ENCODE results near the gene COMMD8. TPM values are rescaled to one million over a fixed set of nuclear protein-coding genes. Genes with fewer than 3 reads are reported as not detected.

COMMD8 gene
- polyA plus RNA-seq, 1 donor (not counting 4 experiments of a cell fraction or from before 2014, with no cell fraction given), result 38.6 TPM

DNA sequence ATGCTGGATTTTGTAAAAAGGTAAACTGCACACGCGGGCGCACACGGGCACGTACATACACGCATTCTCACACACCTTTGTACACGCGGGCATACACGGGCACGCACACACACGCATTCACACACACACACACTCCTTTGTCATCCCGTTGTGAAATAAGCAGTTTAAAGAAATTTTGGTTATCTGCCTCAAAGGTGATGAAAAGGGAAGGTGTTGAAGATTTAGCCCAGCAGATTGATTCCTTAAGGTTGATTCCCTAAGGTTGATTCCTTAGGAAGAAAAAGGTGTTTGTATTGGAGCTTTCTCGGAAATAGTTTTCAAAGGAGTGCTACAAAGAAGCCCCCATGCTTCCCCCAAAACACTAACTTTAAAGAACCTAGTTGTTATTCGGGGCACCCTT lies 22.3 kb upstream of the COMMD8 start:
- Histone ChIP-seq H3K27me3 (ENCODE audit: control insufficient read depth, extremely low read depth, insufficient read depth, low read length) (no peaks in the 10 kb centered on the region), H3K4me1 (ENCODE audit: control insufficient read depth, extremely low read depth, insufficient read depth, low read length) (peaks cover 40% of the 10 kb centered on the region), H3K4me2 (ENCODE audit: control insufficient read depth, extremely low read depth, insufficient read depth, low read depth, low read length) (peak overlapping the region; percentile 91), H3K9me3 (ENCODE audit: control insufficient read depth, low read depth, low read length) (no peaks in the 10 kb centered on the region), H3K9ac (ENCODE audit: control insufficient read depth, extremely low read depth, insufficient read depth, low read length) (peak overlapping the region; percentile 94), H3K36me3 (ENCODE audit: control insufficient read depth in 2 of 2, extremely low read depth in 1 of 2, insufficient read depth in 2 of 2, low read length in 2 of 2) (no peaks in the 10 kb centered on the region), H3K27ac (ENCODE audit: control insufficient read depth, insufficient read depth, low read length) (peak overlapping the region; percentile 98), H3K79me2 (ENCODE audit: control insufficient read depth, insufficient read depth, low read length) (peaks cover 40% of the 10 kb centered on the region), H3K9me1 (ENCODE audit: control insufficient read depth, extremely low read depth, insufficient read depth, low read length) (no peaks in the 10 kb centered on the region), H3K4me3 (ENCODE audit: control insufficient read depth in 2 of 3, extremely low read depth in 1 of 3, insufficient read depth in 2 of 3, low read depth in 1 of 3, low read length in 3 of 3) (peak overlapping the region; percentile 51 to 92 (median 62)), H4K20me1 (ENCODE audit: control insufficient read depth, extremely low read depth, insufficient read depth, low read length) (no peaks in the 10 kb centered on the region), H2AFZ (ENCODE audit: control insufficient read depth, low read length) (peak overlapping the region; percentile 88)
- TF ChIP-seq EZH2 (IDR thresholded peaks at IDR 0.05; ENCODE audit: low read length), result no peak
- TF ChIP-seq, protein P1, sequence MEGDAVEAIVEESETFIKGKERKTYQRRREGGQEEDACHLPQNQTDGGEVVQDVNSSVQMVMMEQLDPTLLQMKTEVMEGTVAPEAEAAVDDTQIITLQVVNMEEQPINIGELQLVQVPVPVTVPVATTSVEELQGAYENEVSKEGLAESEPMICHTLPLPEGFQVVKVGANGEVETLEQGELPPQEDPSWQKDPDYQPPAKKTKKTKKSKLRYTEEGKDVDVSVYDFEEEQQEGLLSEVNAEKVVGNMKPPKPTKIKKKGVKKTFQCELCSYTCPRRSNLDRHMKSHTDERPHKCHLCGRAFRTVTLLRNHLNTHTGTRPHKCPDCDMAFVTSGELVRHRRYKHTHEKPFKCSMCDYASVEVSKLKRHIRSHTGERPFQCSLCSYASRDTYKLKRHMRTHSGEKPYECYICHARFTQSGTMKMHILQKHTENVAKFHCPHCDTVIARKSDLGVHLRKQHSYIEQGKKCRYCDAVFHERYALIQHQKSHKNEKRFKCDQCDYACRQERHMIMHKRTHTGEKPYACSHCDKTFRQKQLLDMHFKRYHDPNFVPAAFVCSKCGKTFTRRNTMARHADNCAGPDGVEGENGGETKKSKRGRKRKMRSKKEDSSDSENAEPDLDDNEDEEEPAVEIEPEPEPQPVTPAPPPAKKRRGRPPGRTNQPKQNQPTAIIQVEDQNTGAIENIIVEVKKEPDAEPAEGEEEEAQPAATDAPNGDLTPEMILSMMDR (optimal IDR thresholded peaks at IDR 0.05 in 1 of 3, IDR thresholded peaks at IDR 0.05 in 1 of 3, conservative IDR thresholded peaks at IDR 0.05 in 1 of 3; ENCODE audit: extremely low read depth in 1 of 3, insufficient read depth in 2 of 3, low read length in 3 of 3), result no peak
- FAIRE-seq, result no peak
- dilution Hi-C loops (cut with MboI; ENCODE audit: extremely low pct_ligation_motif_present, low sequenced_read_pairs), result no loop called here
- DNase-seq (ENCODE audit: low read depth, low spot score), result no peak

DNA sequence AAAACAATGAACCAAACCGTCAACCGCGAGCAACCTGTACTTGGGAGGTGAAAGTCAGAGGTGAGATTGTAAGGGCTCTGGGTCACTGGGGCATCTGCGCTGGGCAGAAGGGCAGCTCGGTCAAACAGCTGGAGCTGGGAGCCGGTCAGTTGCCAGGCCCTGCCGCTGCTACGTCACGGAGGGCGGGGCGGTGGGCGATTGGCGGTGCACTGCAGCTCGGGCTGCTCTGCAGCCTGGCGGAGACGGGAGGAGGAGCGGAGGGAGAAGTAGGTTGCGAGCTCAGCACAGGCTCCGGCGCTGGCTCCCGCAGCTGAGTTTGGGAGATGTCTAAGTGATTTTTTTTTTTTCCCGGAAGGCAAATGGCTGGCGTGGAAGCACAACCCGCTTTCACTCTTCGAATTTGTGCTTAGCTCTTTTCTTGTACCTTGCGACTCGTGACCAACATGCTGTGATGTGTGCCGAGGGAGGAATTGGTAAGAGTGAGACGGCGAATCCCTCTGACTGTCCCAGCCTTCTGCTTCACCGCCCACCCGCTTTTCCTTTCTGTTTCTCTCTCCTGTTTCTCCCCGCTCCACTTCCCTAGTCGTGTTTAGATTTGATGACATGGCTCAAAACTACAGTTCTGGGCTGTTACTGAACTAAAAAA lies 21.7 kb upstream of the COMMD8 start, which contains the start of gene ATP10D:
Gene ATP10D (plus strand): TSS at position 229 of the 646 bp plus-strand sequence. CDS start 27,266 bp downstream, outside the sequence.
- Histone ChIP-seq H3K27ac (ENCODE audit: control insufficient read depth, insufficient read depth, low read length) (peak within 1 kb of the TSS; percentile 98), H4K20me1 (ENCODE audit: control insufficient read depth, extremely low read depth, insufficient read depth, low read length) (no peaks in the 10 kb centered on the region), H3K9me1 (ENCODE audit: control insufficient read depth, extremely low read depth, insufficient read depth, low read length) (no peaks in the 10 kb centered on the region), H3K79me2 (ENCODE audit: control insufficient read depth, insufficient read depth, low read length) (peaks cover 34% of the 10 kb centered on the region), H2AFZ (ENCODE audit: control insufficient read depth, low read length) (peak within 1 kb of the TSS; percentile 88), H3K9me3 (ENCODE audit: control insufficient read depth, low read depth, low read length) (no peaks in the 10 kb centered on the region), H3K36me3 (ENCODE audit: control insufficient read depth in 2 of 2, extremely low read depth in 1 of 2, insufficient read depth in 2 of 2, low read length in 2 of 2) (no peaks in the 10 kb centered on the region), H3K4me3 (ENCODE audit: control insufficient read depth in 2 of 3, extremely low read depth in 1 of 3, insufficient read depth in 2 of 3, low read depth in 1 of 3, low read length in 3 of 3) (peak within 1 kb of the TSS; percentile 51 to 92 (median 62)), H3K4me2 (ENCODE audit: control insufficient read depth, extremely low read depth, insufficient read depth, low read depth, low read length) (peak within 1 kb of the TSS; percentile 91), H3K4me1 (ENCODE audit: control insufficient read depth, extremely low read depth, insufficient read depth, low read length) (peaks cover 35% of the 10 kb centered on the region), H3K9ac (ENCODE audit: control insufficient read depth, extremely low read depth, insufficient read depth, low read length) (peak within 1 kb of the TSS; percentile 94), H3K27me3 (ENCODE audit: control insufficient read depth, extremely low read depth, insufficient read depth, low read length) (no peaks in the 10 kb centered on the region)
- dilution Hi-C loops (cut with MboI; ENCODE audit: extremely low pct_ligation_motif_present, low sequenced_read_pairs), result no loop called here
- DNase-seq (ENCODE audit: low read depth, low spot score) (no peak), FAIRE-seq (peak; percentile 79)
- TF ChIP-seq, protein P1 (optimal IDR thresholded peaks at IDR 0.05 in 1 of 3, IDR thresholded peaks at IDR 0.05 in 1 of 3, conservative IDR thresholded peaks at IDR 0.05 in 1 of 3; ENCODE audit: extremely low read depth in 1 of 3, insufficient read depth in 2 of 3, low read length in 3 of 3), result peak in 2 of 3 experiments; percentile 0 to 16
- TF ChIP-seq EZH2 (IDR thresholded peaks at IDR 0.05; ENCODE audit: low read length), result no peak

Data from keratinocyte (primary cell).